DMS 273 treated with DMSO at 0.1 percent for 48 hours (cell line): ENCODE results near the gene FAM81A.

Experiments used
- DNase-seq: peaks from one replicate; lab custom pipeline; 2025; lab: John Stamatoyannopoulos, UW

FAM81A gene

GRCh38 chr15:59543721-59544547 is 105.9 kb downstream of the FAM81A start:
- DNase-seq = no peak

GRCh38 chr15:59545573-59545972 is 107.6 kb downstream of the FAM81A start:
- no peak for DNase-seq

GRCh38 chr15:59548501-59549226 is 110.7 kb downstream of the FAM81A start:
- no peak for DNase-seq

- DNase-seq = no peak
Measured at GRCh38 chr15:59549301-59550185, 111.6 kb downstream of the FAM81A start.

- no peak for DNase-seq
Measured at GRCh38 chr15:59550530-59550929, 112.5 kb downstream of the FAM81A start.

GRCh38 chr15:59550956-59551355 is 113.0 kb downstream of the FAM81A start:
- no peak for DNase-seq

GRCh38 chr15:59553879-59554735 is 116.1 kb downstream of the FAM81A start:
- no peak for DNase-seq

- no peak for DNase-seq
Measured at GRCh38 chr15:59555696-59556095, 117.7 kb downstream of the FAM81A start.

- no peak for DNase-seq
Measured at GRCh38 chr15:59556380-59556779, 118.4 kb downstream of the FAM81A start.

- no peak for DNase-seq
Measured at GRCh38 chr15:59557581-59557980, 119.6 kb downstream of the FAM81A start.

- DNase-seq = no peak
Measured at GRCh38 chr15:59558851-59559250, 120.9 kb downstream of the FAM81A start.

- no peak for DNase-seq
Measured at GRCh38 chr15:59561547-59561946, 123.6 kb downstream of the FAM81A start.

GRCh38 chr15:59562448-59563186 is 124.6 kb downstream of the FAM81A start:
- no peak for DNase-seq

- DNase-seq = no peak
Measured at GRCh38 chr15:59565299-59565698, 127.3 kb downstream of the FAM81A start.

- no peak for DNase-seq
Measured at GRCh38 chr15:59567324-59567723, 129.3 kb downstream of the FAM81A start.

GRCh38 chr15:59569477-59569876 is 131.5 kb downstream of the FAM81A start:
- no peak for DNase-seq

GRCh38 chr15:59570315-59570714 is 132.3 kb downstream of the FAM81A start:
- no peak for DNase-seq

- no peak for DNase-seq
Measured at GRCh38 chr15:59571606-59572005, 133.6 kb downstream of the FAM81A start.
